ENCODE data around the gene MUC5B. TPM values are rescaled to one million over a fixed set of nuclear protein-coding genes. Genes with fewer than 3 reads are reported as not detected.

The MUC5B gene
- total RNA-seq, 1 donor from 2014 or later, result not detected

GRCh38 chr11:1192741-1193325 is 30.0 kb upstream of the MUC5B start:
- no peak for DNase-seq

GRCh38 chr11:1193326-1194230 is 29.3 kb upstream of the MUC5B start:
- DNase-seq, result no peak

DNA sequence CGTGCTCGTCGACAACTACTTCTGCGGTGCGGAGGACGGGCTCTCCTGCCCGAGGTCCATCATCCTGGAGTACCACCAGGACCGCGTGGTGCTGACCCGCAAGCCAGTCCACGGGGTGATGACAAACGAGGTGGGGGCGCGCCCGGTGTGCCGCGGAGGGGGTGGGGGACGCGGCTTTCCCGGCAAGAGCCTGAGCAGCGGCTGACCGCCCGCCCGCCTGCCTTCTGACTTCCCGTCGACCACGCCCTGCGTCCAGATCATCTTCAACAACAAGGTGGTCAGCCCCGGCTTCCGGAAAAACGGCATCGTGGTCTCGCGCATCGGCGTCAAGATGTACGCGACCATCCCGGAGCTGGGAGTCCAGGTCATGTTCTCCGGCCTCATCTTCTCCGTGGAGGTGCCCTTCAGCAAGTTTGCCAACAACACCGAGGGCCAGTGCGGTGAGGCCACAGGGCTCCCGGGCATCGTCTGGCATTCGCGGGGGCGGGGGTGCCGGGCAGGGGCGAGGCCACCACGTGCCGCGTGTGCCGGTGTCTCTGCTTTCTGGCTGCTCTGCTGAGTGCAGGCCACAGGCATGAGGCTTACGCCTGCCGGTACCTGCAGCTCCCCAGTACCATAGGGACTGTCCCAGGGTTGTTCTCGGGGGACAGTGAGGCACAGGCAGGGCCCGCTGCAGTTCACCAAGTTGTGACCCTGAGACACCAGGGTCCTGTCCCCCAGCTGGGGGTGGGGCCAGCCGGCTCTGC is 28.5 kb upstream of the MUC5B start:
- no peak for DNase-seq

DNA sequence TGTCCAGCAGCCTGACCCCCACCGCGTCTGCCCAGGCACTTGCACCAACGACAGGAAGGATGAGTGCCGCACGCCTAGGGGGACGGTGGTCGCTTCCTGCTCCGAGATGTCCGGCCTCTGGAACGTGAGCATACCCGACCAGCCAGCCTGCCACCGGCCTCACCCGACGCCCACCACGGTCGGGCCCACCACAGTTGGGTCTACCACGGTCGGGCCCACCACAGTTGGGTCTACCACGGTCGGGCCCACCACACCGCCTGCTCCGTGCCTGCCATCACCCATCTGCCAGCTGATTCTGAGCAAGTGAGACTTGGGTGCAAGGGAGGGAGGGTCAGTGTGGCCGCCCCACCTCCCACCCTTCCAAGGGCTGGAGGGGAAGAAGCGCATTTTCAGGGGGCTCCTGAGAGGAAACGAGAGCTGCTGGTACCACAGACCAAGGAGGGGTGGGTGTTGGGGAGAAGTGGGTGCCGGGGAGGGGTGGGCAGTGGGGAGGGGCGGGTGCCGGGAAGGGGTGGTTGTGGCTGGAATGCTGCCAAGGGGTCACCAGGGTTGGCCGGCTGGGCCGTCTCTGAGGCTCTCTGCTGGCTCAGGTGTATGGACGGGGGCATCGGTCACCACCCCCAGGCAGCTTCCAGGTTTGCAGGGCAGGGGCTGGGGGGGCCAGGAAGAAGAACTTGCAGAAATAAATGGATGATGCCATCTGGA is 27.7 kb upstream of the MUC5B start:
- no peak for DNase-seq

DNA sequence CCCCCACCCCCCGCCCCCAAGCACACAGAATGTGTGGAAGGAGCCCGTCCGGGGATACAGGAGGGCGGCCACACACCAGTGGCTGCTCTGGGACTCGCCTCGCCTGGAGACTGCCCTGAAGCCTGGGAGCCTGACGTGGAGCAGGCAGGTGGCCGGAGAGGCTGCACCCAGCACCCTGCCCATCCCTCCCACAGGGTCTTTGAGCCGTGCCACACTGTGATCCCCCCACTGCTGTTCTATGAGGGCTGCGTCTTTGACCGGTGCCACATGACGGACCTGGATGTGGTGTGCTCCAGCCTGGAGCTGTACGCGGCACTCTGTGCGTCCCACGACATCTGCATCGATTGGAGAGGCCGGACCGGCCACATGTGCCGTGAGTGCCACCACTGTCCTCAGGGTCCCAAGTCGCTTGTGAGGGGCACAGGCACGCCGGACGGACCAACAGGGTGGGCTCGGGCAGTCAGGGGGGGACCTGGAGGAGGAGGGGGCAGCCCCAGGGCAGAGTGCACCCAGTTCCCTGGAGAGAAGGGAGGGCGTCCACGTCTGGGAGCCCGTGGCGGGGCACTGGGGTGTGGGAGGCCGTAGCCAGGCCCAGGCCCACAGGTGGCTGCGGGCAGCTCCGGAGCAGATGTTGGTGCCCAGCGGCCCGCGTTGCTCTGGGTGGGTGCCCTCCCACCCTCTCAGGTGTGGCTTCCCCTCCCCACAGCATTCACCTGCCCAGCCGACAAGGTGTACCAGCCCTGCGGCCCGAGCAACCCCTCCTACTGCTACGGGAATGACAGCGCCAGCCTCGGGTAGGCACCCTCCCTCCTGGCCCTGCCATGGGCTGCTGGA is 27.0 kb upstream of the MUC5B start:
- DNase-seq, result no peak

- DNase-seq, result no peak
These were observed 26.1 kb upstream of the MUC5B start for GRCh38 chr11:1196516-1197391.

DNA sequence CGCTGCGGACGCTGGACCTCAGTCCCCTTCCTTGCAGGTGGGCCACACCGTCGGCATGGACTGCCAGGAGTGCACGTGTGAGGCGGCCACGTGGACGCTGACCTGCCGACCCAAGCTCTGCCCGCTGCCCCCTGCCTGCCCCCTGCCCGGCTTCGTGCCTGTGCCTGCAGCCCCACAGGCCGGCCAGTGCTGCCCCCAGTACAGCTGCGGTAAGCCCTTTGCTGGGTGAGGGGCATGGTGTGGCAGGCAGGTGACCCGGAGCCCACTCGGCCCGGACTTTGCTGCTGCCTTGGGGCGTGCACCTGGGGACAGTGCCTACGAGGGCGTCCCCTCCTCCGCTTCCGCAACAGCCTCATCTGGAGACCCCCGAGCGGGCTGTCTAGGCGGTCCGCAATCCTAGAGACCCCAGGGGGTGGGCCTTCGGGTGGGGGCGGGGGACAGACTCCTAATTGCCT is 25.4 kb upstream of the MUC5B start:
- DNase-seq, result no peak

- DNase-seq, result no peak
These were observed 24.8 kb upstream of the MUC5B start for GRCh38 chr11:1197886-1198560.

DNA sequence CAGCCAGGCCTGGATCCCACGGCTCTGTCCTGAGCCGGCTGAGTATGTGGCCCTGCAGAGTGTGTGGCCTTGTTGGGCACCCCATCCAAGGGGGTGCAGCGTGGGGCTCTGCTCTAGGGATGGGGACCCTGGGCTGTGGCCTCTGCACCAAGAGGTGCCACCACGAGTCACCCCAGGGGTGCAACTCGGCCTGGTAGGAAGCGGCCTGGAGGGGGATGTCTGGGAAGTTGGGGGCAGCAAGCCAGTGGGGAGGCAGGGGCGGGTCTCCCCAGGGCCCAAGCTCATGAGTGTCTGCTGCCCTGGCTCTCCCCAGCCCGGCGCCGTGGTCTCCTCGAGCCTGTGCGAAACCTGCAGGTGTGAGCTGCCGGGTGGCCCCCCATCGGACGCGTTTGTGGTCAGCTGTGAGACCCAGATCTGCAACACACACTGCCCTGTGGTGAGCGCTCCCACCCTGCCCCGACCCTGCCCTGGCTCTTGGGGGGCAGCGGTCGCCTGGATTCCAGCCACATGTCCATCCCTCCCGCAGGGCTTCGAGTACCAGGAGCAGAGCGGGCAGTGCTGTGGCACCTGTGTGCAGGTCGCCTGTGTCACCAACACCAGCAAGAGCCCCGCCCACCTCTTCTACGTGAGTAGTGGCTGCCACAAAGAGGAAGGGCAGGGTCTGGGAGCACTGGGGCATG is 24.2 kb upstream of the MUC5B start:
- no peak for DNase-seq

GRCh38 chr11:1199241-1199750 is 23.6 kb upstream of the MUC5B start:
- no peak for DNase-seq

GRCh38 chr11:1199751-1200610 is 22.9 kb upstream of the MUC5B start:
- DNase-seq, result no peak

GRCh38 chr11:1200611-1201191 is 22.2 kb upstream of the MUC5B start:
- DNase-seq, result no peak

DNA sequence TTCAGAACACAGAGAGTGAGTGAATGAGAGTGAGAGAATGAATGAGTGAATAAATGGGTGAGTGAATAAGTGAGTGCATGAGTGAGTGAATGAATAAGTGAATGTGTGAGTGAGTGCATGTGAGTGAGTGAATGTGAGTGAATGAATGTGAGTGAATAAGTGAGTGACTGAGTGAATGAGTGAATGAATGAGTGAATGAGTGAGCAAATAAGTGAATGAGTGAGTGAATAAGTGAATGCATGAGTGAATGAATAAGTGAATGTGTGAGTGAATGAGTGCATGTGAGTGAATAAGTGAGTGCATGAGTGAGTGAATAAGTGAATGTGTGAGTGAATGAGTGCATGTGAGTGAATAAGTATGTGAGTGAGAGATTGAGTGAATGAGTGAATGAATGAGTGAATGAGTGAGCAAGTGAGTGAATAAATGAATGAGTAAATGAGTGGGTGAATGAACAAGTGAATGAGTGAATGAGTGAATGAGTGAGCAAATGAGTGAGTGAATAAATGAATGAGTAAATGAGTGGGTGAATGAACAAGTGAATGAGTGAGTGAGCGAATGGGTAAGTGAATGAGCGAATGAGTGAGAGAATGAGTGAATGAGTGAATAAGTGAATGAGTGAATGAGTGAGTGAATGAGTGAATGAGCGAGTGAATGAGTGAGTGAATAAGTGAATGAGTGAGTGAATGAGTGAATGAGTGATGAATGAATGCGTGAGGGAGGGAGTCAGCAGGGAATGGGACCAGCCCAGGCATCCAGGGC is 21.3 kb upstream of the MUC5B start:
- DNase-seq, result no peak

GRCh38 chr11:1202154-1202775 is 20.6 kb upstream of the MUC5B start:
- no peak for DNase-seq

DNA sequence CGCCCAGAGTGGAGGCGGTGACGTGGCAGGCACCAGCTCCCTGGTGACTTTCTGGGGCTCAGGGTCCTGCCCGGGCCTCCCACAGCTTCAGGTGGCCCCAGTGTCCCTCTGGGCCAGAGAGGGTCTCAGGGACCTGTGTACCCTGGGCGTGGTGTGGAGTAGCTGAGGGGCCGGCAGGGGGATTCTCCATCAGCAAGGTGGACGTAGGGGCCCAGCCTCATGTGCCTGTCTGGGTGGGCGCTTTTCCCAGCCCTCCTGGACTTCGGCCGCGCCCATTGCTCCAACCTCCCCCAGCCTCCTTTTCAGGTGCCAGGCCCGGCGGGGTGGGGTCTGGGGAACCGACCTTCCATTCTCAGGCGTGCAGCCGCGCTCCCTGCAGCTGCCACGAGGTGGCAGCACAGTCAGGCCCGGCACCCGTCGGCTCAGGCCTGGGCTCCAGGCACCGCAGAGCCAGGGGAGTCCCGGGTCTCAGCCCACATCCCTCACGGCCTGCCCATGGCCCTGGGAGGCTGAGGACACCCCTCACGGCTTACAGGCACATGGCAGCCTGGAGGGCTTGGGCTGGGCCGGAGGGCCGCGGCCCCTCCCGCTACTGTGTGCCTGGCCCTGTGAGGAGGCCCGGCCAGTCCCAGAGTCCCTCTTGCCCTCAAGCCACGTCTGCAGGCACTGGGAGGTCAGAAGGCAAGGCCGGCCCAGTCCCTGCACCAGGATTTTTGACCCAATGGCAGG is 19.9 kb upstream of the MUC5B start:
- DNase-seq, result no peak
